Measurements from ENCODE around the gene WASHC1.
"Not testable (repeated sequence)": the region's sequence is repeated elsewhere in the genome, so short reads cannot be mapped to it uniquely, and the experiment has no call there.

The WASHC1 gene, protein sequence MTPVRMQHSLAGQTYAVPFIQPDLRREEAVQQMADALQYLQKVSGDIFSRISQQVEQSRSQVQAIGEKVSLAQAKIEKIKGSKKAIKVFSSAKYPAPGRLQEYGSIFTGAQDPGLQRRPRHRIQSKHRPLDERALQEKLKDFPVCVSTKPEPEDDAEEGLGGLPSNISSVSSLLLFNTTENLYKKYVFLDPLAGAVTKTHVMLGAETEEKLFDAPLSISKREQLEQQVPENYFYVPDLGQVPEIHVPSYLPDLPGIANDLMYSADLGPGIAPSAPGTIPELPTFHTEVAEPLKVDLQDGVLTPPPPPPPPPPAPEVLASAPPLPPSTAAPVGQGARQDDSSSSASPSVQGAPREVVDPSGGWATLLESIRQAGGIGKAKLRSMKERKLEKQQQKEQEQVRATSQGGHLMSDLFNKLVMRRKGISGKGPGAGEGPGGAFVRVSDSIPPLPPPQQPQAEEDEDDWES

DNA sequence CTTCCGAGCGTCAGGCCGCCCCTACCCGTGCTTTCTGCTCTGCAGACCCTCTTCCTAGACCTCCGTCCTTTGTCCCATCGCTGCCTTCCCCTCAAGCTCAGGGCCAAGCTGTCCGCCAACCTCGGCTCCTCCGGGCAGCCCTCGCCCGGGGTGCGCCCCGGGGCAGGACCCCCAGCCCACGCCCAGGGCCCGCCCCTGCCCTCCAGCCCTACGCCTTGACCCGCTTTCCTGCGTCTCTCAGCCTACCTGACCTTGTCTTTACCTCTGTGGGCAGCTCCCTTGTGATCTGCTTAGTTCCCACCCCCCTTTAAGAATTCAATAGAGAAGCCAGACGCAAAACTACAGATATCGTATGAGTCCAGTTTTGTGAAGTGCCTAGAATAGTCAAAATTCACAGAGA is at the start of gene WASHC1:
Gene WASHC1 (minus strand): TSS at position 101 of the 400 bp plus-strand sequence. CDS start 4,457 bp downstream, outside the sequence.
- not testable (repeated sequence) for DNase-seq

DNA sequence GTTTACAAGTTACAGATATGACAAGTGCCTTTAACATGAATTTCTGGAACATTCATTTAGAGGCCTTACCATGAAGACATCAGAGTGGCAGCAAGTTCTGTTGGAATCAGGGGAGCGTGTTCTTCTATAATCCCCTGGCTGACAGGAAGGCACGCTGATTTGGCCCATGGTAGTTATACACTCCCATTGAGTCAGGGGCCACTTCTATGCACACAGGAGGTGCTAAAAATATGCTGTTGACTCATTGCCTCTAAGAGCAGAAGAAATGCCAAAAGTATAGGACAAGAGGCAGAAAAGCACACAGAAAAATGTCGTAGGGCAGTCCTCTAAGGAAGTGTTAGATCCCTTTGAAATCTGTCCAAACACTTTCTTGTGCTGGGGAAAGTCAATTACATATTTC is 49.1 kb upstream of the WASHC1 start:
- not testable (repeated sequence) for DNase-seq

DNA sequence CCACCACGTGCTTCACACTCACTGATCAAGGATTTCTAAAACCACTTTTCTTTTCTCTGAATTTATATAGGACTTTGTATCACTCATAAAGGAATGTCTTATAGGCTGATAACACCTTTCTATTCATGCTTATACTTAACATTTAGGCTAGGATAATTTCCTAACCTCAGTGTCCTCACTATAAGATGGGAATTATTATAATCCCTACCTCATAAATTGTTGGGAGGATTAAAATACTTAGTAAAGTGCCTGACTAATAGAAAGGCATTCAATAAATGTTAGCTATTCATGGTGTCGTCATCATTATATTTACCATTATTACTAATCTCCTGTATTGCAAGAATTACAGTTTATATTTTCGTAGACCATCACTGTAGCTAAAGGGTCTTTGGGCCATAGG is 47.1 kb upstream of the WASHC1 start:
- not testable (repeated sequence) for DNase-seq

DNA sequence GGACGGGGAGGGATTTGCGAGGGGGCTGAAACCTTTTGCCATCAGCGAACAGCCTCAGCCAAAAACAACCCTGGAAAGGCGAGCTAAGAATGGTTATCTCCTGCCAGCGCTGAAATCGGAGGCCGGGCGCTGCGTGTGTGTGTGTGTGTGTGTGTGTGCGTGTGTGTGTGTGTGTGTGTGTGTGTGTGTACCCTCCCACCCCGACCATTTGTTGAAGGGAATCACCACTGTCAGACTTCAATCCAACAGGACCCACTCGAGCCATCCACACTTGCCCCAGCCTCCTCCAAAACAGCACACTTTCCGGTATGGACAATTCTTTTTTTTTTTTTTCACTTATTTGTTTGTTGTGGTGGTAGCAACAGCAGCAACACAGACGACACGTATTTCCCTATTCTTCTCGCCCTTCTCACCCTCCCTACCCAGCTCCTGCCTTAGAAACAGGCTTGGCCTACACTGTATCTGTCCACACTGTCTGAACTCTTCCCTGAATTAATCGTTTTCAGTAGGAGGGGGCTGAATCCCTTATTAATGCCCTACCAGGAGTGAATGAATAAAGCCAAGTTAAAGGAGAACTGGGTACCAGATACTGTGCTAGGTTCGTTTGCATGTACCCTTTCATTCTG is 44.8 kb upstream of the WASHC1 start:
- not testable (repeated sequence) for DNase-seq

DNA sequence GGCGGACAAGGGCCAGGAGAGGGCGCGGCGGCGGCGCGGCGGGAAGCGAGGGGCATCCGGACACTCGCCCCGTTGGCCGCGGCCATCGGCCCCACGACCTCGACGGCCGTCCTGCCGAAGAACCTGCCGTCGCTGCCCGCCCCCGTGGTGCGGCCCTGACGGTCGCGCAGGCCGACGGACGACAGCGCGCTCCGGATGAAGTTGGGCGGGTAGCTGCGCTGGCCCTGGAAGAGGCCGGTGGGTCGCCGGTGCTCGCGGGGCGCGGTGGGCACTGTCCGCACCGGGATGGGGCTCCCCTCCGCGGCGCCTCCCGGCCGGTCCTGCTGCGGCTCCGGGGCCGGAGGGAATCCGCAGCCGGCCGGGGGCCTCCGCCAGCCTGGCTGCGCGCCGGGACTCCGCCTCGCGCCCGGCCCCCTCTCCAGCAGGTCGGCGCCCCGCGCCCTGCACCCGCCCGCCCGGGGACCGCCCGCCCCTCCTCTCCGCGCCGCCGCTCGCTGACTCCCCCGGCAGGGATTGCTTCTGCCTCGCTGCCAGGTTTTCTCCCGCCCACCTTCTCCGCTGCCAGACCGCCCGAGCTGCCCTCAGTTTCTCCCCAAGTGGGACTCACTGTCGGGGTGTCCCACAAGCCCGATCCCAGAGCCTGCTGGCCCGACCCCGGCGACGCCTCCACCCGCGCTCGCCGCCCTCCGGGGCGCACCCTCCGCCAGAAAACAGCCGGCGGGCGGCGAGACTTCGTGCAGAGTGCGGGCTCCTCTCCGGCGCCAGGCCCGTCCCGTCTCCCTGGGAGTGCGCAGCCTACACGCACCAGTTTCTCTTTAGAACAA is 44.0 kb upstream of the WASHC1 start:
- not testable (repeated sequence) for DNase-seq

DNA sequence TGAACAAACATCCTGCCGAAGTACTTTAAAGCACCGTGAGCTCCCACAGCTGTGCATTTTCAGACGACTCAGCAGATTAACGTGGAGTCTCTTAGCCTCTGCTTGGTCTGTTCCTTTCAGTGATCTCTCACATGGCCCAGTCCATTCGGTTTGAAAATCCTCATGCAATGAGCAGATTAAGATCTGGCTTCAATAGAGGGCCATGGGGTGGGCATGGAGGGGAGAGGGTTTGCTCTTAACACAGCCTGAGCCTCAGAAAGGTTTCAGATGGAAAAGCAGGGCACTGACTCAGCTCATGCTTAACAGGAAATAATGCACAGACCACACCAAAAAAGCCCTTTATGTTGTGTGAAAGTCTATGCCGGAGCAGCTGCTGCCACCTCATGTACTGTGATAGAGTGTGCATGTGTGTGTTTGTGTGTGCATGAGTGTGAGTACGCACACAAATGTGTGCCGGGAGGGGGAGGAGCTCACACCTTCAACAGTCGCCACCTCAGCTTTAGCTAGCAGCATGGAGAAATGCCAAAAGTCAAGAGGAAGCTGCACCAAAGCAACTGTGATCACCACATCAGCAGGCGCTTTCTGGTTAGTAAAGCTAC is 33.9 kb upstream of the WASHC1 start:
- DNase-seq = not testable (repeated sequence)

DNA sequence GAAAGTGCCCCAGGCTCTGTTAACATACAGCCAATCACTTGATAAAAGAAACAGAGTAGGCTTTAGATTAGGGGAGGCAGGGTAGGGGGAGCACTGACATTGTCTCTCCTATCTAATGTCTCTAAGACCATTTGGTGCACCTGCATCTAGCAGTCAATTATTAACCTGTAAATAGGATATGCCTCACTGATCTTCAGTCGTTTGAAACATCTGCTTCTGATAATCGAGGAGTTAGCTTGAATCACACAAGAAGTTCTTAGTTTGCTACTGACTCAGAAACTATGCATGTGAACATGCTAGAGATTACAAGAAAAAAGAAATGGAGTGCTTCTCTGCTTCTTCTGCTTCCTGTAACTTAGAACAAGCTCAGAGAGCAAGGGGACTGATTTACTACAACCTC is 23.4 kb upstream of the WASHC1 start:
- not testable (repeated sequence) for DNase-seq

DNA sequence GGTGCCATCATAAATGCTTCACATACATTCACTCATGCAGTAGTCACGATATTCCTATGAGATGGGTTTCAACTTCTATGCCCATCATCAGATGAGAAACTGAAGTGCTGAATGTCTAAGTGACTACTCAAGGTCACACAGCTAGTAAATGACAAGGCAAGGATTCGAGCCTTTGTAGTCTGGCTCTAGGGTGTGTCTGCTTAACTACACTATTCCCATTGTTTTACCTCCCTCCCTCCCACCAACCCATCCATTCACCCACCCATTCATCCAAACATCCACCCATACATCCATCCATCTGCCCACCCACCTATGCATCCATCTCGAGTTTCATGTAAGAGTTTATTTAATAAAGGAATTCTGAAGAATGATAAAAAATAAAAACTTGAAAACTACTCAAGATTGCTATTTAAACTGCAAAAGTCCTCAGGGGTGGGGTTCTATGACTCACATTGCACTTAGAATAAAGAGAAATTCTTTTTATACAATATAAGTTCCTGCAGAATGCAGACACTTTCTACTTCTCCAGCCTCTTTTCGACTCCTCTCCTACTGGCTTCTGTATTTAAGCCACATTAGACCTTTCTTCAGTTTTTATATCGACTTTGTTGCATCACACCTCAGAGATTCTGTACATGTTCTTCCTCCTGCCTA is 19.1 kb upstream of the WASHC1 start:
- DNase-seq = not testable (repeated sequence)

DNA sequence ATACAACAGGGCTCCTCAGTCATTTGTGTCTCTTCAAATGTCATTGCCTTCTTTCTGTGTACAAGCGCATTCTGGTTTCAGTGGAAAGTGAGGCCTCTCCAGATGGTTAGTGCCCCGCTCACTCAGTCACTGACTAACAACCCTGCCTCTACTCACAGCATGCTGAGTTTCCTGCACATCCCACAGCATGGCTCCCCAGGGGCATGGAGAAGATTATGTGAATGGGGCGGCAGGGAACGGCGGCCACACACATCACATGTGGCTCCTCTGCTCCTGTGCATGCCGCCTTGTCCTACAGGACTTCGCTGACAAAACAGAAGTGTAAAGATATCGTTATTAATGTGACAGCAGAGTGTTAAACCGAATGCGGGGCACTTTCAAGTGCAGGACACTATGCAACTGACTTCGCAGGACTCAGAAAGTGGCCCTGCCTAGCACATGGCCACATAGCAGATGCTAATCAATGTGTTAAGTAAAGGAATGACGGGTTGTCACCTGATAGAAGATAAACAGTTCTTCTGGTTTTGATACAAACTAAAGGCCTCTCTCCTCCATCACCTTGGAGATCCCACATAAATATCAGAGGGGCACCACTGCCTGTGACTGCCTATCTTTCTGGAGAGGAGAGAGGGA is 17.5 kb upstream of the WASHC1 start:
- not testable (repeated sequence) for DNase-seq

DNA sequence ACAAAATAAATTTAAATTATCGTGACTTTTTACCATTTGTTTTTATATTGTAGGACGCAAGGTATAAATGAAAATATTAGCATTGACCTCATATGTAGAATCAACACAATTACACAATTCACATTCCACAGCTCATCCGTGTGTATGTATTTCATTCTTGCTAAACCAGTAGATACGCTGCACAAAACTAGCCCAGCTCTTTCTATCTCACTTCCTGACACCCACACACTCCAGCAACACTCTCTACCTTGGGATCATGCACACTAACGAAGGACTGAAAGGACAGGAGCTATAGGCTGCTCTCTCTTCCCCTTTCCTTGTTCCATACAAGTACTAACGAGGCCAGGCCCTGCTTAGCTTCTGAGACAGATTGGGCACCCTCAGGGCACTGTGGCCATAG is 16.9 kb upstream of the WASHC1 start:
- DNase-seq = not testable (repeated sequence)

DNA sequence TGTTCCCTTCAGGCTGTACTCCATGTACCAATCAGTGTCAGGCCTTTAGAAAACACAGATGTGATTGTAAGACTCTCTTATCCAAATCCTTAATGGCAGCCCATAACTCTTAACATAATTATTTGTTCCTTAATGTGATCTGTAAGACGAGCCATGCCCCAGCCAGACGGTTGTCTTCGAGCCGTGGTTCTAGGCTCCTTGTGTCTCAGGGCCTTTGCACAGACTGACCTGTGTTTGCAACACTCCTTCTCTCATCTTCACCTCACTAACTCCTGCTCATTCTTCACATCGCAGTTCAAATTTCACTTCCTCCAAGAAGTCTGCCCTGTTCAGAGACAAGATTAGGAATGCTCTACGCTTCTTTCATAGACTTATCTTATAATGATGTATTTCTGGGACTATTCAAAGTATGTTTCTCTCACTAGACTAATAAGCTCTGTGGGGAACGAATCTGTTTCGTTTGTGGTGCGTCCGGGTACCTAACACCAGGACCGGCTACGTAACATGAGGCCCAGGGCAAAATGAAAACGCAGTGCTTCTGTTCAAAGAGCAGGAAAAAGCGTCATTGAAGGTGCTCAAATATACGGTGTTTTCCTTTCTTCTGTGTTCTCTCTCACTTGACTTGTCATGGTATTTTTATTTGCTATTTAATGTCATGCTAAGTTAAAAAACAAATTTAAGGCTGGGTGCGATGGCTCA is 16.1 kb upstream of the WASHC1 start:
- not testable (repeated sequence) for DNase-seq

DNA sequence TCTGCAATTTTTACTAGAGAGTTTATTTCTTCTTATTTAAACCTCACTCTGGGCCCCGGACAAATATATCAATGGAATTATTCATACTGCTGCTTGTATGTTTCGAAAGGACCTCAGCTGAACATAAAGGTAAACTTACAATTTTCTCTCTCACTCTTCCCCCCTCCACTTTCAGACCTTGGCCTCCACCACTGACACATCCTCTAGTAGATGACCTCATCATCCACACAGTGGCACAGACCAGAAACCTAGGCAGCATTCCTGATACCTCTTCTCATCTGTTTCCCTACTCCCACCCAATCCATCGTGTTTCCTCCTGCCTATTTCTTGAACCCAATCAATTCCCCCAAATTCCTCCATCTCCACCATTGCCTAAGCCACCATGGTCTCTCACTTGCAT is 15.2 kb upstream of the WASHC1 start:
- not testable (repeated sequence) for DNase-seq

DNA sequence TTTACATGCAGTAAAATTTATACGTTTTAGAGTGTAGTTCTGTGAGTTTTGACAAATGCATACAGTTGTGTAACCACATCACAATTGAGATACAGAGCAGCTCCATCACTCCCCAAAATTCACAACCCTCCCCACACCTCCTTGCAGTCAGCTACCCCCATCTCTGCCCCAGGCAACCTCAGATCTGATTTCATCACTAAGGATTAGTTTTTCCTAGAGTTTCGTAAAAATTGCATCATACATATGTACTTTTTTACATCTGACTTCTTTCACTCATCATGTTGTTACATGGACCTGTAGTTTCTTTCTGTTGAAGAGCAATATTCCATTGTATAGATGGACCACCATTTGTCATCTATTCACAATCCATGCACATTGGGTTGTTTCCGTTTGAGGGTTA is 14.4 kb upstream of the WASHC1 start:
- not testable (repeated sequence) for DNase-seq

DNA sequence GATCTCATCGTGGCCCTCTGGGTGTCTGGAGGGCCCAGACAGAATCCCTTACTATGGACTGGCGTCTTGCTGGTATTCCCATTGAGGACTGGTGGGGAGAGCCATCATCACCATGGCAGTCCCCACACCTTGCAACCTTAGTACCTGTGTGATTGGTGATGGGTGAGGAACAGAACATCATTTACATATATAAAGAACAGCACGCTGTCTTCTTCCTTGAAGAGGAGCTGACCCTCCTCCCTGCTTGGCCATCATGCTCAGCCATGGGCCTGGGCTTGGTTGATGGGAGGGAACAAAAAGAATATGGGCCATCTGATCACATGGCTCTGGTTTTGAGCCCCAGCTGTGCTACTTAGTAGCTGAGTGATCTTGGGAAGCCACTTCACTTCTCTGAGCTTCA is 13.9 kb upstream of the WASHC1 start:
- DNase-seq = not testable (repeated sequence)

DNA sequence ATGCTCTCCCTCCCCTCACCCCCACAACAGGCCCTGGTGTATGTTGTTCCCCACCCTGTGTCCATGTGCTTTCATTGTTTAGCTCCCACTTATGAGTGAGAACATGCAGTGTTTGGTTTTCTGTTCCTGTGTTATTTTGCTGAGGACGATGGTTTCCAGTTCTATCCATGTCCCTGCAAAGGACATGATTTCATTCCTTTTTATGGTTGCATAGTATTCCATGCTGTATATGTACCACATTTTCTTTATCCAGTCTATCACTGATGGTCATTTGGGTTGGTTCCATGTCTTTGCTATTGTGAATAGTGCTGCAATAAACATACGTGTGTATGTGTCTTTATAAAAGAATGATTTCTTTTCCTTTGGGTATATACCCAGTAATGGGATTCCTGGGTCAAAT is 12.6 kb upstream of the WASHC1 start:
- DNase-seq = not testable (repeated sequence)

DNA sequence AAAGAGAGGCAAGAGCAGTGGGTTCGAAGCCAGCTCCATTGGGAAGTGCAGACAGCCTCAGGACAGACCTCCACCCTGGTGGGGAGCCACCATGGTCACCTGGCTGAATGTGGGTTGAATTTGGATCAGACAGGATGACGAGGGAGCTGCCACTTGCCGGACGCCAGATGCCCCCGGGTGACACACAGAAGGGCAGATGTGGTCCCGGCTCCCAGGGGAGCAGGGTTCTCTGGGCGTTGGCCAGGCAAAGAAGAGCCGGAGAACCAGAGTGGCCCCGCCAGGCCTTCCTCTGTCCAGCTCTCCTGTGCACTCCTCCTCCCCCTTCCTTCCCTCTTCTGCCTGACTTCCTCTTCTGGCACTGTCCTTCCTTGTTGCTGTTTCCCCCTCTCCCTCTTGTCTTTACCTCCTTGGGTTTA is 12.0 kb upstream of the WASHC1 start:
- DNase-seq = not testable (repeated sequence)

DNA sequence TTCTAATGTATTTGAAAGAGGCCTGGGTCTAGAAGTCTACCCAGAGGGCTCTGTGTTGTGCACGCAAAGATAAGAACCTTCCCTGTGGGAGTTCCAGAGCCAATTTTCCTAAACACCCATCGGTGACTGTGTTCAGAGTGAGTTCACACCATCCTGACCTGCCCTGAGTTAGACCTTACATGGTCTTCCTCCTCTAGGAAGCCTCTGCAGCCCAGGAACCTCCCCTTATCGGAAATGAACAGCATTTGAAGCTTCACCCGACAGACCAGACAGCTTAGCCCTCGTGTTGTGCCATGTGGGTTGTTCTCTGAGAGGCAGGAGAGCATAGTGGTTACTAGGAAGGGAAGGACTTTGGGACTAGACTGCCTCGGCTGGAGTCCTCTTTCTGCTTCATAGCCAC is 3.1 kb upstream of the WASHC1 start:
- not testable (repeated sequence) for DNase-seq

DNA sequence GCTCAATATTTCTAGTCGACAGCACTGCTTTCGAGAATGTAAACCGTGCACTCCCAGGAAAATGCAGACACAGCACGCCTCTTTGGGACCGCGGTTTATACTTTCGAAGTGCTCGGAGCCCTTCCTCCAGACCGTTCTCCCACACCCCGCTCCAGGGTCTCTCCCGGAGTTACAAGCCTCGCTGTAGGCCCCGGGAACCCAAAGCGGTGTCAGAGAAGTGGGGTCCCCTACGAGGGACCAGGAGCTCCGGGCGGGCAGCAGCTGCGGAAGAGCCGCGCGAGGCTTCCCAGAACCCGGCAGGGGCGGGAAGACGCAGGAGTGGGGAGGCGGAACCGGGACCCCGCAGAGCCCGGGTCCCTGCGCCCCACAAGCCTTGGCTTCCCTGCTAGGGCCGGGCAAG is 481 bp downstream of the WASHC1 start:
- DNase-seq = not testable (repeated sequence)

DNA sequence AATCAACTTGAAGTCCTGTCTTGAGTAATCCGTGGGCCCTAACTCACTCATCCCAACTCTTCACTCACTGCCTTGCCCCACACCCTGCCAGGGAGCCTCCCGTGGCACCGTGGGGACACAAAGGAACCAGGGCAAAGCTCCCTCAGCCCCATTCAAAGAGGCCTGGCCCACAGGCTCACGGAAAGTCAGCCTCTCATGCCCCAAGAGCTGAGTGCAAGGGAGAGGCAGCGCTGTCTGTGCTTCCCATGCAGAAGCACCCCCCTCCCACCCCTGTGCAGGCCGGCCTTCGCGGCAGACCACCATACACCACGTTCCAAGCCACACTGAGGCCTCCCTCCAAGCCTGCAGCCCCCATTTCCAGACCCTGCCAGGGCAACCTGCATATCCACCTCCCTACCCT is 7.6 kb downstream of the WASHC1 start:
- not testable (repeated sequence) for DNase-seq

DNA sequence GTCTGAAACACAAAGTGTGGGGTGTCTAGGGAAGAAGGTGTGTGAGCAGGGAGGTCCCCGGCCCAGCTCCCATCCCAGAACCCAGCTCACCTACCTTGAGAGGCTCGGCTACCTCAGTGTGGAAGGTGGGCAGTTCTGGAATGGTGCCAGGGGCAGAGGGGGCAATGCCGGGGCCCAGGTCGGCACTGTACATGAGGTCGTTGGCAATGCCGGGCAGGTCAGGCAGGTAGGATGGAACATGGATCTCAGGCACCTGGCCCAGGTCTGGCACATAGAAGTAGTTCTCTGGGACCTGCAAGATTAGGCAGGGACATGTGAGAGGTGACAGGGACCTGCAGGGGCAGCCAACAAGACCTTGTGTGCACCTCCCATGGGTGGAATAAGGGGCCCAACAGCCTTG is 12.4 kb downstream of the WASHC1 start:
- not testable (repeated sequence) for DNase-seq

All from NCI-H2107 (cell line).